Activated naive CD4-positive, alpha-beta T cell treated with anti-CD3 and anti-CD28 coated beads for 36 hours (primary cell): ENCODE data around the gene GPD1L. TPM values are rescaled to one million over a fixed set of nuclear protein-coding genes. Genes with fewer than 3 reads are reported as not detected.
"Not testable (repeated sequence)": the region's sequence is repeated elsewhere in the genome, so short reads cannot be mapped to it uniquely, and the experiment has no call there.

Source experiments
- CTCF ChIA-PET: fragments of 350-600 bp; sonication (Branson Sonifier 250); formaldehyde crosslinking; loops from one replicate; lab custom pipeline; 2021; ENCODE audit warnings: antibody characterized with exemption; lab: Charles Lee
- DNase-seq: peaks from one replicate; pipeline ENCODE4 v3.0.0-alpha.2; 2020
- H3K27ac Mint-ChIP-seq: one replicate; pipeline ENCODE4 v1.8.0; 2021; ENCODE audit warnings: mild to moderate bottlenecking, mixed read lengths
- H3K27me3 Mint-ChIP-seq: one replicate; pipeline ENCODE4 v1.8.0; 2021; ENCODE audit warnings: low read depth, mixed read lengths
- H3K36me3 Mint-ChIP-seq: one replicate; pipeline ENCODE4 v1.8.0; 2021; ENCODE audit warnings: low read depth, mixed read lengths
- H3K4me1 Mint-ChIP-seq: one replicate; pipeline ENCODE4 v1.8.0; 2021; ENCODE audit warnings: low read depth, mixed read lengths
- H3K4me3 Mint-ChIP-seq: one replicate; pipeline ENCODE4 v1.8.0; 2021; ENCODE audit warnings: mild to moderate bottlenecking, moderate library complexity, mixed read lengths
- H3K9me3 Mint-ChIP-seq: one replicate; pipeline ENCODE4 v1.8.0; 2021; ENCODE audit warnings: mixed read lengths
- intact Hi-C: fragments of 100-400 bp; cut with micrococcal nuclease; formaldehyde crosslinking; loops from one replicate; pipeline ENCODE4 v1.15.1; 2023
- total RNA-seq, 2 experiments: library from RNA; stranded (reverse); gene quantifications; one replicate each; pipeline ENCODE4 v1.2.3, GENCODE V29; 2021

The GPD1L gene
- total RNA-seq, 2 experiments from 2014 or later: 10.8 to 12.6 TPM

DNA sequence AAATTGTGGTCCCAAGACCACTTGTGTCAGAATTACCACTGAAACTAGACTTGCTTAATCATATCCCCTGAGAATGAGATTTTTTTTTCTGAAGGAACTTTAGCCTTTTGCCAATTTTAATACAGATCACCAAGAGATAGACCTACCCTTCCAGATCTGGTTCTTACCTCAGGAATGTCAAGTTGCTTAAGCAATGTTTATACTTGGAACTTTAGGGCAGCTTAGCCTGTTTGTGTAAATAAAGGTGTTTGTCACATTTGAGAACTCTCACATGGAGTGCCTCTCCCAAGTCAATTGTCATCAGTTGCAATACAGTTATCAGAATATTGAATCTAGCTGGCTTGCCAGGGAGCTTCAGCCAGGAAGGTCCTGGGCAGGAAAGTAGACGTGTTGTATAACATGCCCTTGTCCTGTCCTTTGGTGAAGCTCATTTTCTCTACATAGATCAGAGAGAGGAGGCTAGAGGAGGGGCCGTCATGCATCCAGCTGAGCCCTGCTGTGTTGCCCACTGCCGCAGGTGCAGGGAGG, 3.9 kb downstream of the GPD1L start:
- no peak overlapping the region for H3K4me3 Mint-ChIP-seq

DNA sequence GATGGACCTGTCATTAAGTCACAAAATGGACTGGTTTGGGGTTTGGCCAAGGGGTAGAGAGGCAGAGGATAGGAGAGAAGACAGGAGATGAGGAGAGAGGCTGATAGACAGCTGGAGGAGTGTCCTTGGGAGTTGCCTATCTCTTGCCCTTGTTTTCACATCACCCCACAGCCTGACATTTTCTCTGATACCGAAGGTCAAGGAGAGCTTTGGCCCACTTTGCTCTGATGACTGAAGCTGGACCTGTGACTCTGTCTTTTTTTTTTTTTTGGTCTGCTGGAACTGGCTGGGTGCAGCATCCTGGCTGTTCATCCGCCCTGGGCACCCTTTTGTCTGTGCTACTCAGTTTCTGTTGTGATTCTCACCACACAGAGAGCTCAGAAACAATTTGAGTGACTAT, 5.1 kb downstream of the GPD1L start:
- DNase-seq: no peak
- intact Hi-C loops: loop anchor here (10.0 kb wide), 3 partner anchors 353 to 897 kb away; no protein-coding TSS in a partner anchor
- no peak overlapping the region for H3K4me3 Mint-ChIP-seq
- CTCF ChIA-PET: interaction anchor here (0.6 kb wide), 1 partner anchor 33 kb away, joined by 3 read pairs; no protein-coding TSS in a partner anchor
- H3K36me3 Mint-ChIP-seq: peaks cover 5% of the 10 kb centered on the region
- H3K9me3 Mint-ChIP-seq: peaks cover 8% of the 10 kb centered on the region
- no peak overlapping the region for H3K27ac Mint-ChIP-seq
- peaks cover 60% of the 10 kb centered on the region for H3K4me1 Mint-ChIP-seq
- H3K27me3 Mint-ChIP-seq: no peaks in the 10 kb centered on the region

More for the DNA sequence above, 3.9 kb downstream of the GPD1L start:
- H3K4me1 Mint-ChIP-seq: peaks cover 59% of the 10 kb centered on the region
- DNase-seq: no peak
- CTCF ChIA-PET: no interaction called here
- intact Hi-C loops: loop anchor here (10.0 kb wide), 3 partner anchors 355 to 895 kb away; no protein-coding TSS in a partner anchor
- H3K9me3 Mint-ChIP-seq: peaks cover 8% of the 10 kb centered on the region
- no peak overlapping the region for H3K27ac Mint-ChIP-seq
- no peaks in the 10 kb centered on the region for H3K27me3 Mint-ChIP-seq
- H3K36me3 Mint-ChIP-seq: peaks cover 4% of the 10 kb centered on the region

DNA sequence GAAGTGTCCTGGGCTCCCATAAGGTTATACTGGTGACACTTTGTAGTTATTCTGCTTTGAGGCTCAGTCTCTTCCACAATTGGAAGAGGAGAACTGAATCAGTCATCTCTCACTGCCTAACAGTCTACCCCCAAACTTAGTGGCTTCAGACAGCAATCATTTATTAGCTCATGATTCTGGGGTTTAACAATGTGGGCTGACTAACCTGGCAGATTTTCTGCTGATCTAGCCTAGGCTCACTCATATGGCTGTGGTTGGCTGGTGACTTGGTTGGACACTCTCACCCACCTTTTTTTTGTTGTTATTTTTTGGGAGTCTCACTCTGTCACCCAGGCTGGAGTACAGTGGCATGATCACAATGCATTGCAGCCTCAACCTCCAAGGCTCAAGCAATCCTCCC, 7.1 kb downstream of the GPD1L start:
- no peak for DNase-seq
- Mint-ChIP-seq H3K4me3 (no peak overlapping the region), H3K4me1 (peaks cover 59% of the 10 kb centered on the region), H3K9me3 (peaks cover 8% of the 10 kb centered on the region), H3K27me3 (no peaks in the 10 kb centered on the region), H3K27ac (no peak overlapping the region), H3K36me3 (peaks cover 5% of the 10 kb centered on the region)
- CTCF ChIA-PET: interaction anchor here (0.8 to 1.3 kb wide), 3 partner anchors 91 to 582 kb away, joined by 3 read pairs; no protein-coding TSS in a partner anchor
- intact Hi-C loops: loop anchor here (10.0 kb wide), 3 partner anchors 351 to 899 kb away; no protein-coding TSS in a partner anchor

DNA sequence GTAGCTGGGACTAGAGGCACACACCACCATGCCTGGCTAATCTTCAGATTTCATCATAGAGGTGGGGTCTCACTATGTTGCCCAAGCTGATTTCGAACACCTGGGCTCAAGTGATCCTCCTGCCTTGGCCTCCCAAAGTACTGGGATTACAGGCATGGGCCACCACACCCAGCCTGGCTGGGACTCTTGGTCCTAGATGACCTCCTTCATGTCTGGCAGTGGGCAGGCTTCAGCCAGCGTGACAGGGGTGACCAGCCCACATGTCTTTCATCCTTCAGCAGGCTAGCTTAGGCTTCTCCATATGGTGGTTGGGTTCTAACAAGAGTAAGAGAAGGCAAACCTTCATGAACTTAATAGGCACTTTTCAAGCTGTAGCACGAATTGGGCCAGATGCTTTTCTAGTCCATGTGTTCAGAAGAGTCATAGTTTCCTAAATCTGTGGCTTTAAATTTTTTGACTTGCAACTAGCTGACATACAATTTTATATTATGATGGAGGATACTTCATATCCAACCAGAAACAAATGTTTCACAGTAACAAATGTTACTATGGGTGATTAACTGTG, 7.6 kb downstream of the GPD1L start:
- Mint-ChIP-seq H3K27ac (peak overlapping the region; percentile 84), H3K36me3 (peaks cover 5% of the 10 kb centered on the region), H3K9me3 (peaks cover 8% of the 10 kb centered on the region), H3K4me1 (peaks cover 63% of the 10 kb centered on the region), H3K4me3 (peak overlapping the region; percentile 80), H3K27me3 (no peaks in the 10 kb centered on the region)
- CTCF ChIA-PET: interaction anchor here (0.8 to 1.4 kb wide), 4 partner anchors 30 to 582 kb away, joined by 3 to 5 read pairs (median 3); no protein-coding TSS in a partner anchor
- intact Hi-C loops: loop anchor here (1.0 to 10.0 kb wide), 7 partner anchors 8 to 899 kb away; partner anchors contain the start of genes DYNC1LI1 and GPD1L
- no peak for DNase-seq

DNA sequence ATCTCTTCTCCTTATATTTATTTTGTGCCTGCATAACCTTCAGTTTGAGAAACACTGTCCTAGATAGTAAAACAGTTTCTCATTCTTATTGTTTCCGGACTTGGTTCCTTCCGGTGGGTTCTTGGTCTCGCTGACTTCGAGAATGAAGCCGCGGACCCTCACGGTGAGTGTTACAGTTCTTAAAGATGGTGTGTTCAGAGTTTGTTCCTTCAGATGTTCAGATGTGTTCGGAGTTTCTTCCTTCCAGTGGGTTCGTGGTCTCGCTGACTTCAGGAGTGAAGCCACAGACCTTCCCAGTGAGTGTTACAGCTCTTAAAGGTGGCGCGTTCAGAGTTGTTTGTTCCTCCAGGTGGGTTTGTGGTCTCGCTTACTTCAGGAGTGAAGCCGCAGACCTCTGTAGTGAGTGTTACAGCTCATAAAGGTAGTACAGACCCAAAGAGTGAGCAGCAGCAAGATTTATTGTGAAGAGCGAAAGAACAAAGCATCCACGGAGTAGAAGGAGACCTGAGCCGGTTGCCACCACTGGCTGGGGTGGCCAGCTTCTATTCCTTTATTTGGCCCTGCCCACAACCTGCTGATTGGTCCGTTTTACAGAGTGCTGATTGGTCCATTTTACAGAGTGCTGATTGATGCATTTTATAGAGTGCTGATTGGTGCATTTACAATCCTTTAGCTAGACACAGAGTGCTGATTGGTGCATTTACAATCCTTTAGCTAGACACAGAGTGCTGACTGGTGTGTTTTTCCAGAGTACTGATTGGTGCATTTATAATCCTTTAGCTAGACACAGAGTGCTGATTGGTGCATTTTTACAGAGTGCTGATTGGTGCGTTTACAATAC, 8.3 kb downstream of the GPD1L start:
- CTCF ChIA-PET: interaction anchor here (1.1 to 1.4 kb wide), 2 partner anchors 30 to 92 kb away, joined by 3 to 5 read pairs; no protein-coding TSS in a partner anchor
- Mint-ChIP-seq H3K27ac (peak overlapping the region; percentile 84), H3K4me3 (peak overlapping the region; percentile 80), H3K4me1 (peaks cover 70% of the 10 kb centered on the region)
- not testable (repeated sequence) for H3K27me3 Mint-ChIP-seq, H3K36me3 Mint-ChIP-seq, H3K9me3 Mint-ChIP-seq
- intact Hi-C loops: loop anchor here (1.0 to 10.0 kb wide), 7 partner anchors 8 to 900 kb away; partner anchors contain the start of genes DYNC1LI1 and GPD1L
- DNase-seq: peak; percentile 77

DNA sequence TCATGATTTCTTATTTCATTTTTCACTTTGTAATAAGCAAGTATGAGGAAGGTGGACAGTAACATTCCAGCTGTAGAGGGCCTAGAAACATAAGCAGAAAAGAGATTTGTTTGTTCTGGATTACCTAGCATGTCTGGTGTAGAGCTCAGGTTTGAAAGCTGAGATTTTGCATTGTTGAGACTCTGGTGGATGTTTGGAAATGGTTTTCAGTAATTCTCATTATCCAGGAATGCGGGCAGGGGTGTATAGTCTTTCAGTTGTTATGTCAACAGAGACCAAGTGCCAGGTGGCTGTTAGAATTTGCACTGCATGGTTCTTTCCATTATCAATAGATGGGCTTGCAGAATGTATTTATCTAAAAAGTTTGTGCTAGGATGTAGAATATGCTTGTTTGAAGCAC, 10.9 kb downstream of the GPD1L start:
- peaks cover 5% of the 10 kb centered on the region for H3K36me3 Mint-ChIP-seq
- intact Hi-C loops: loop anchor here (10.0 kb wide), 3 partner anchors 347 to 903 kb away; no protein-coding TSS in a partner anchor
- peaks cover 8% of the 10 kb centered on the region for H3K9me3 Mint-ChIP-seq
- H3K4me3 Mint-ChIP-seq: no peak overlapping the region
- H3K27me3 Mint-ChIP-seq: no peaks in the 10 kb centered on the region
- H3K27ac Mint-ChIP-seq: no peak overlapping the region
- no peak for DNase-seq
- peaks cover 61% of the 10 kb centered on the region for H3K4me1 Mint-ChIP-seq
- CTCF ChIA-PET: interaction anchor here (1.1 kb wide), 1 partner anchor 27 kb away, joined by 4 read pairs; no protein-coding TSS in a partner anchor

DNA sequence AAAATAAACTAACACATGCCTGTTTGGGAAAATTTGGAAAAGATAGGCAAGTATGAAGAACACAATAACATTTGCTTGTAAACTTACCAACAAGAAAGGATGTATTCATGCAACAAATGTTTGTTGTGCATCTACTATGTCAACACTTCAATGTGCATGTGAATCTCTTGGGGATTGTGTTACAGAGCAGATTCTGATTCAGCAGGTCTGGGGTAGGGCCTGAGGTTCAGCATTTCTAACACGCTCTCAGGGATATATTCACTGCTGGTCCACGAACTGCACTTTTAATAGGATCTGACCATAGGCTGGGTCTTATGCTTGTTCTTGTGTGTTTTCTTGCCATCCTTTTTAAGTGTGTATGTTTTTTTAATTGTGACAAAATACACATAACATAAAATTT, 11.8 kb downstream of the GPD1L start:
- intact Hi-C loops: loop anchor here (10.0 kb wide), 3 partner anchors 347 to 903 kb away; no protein-coding TSS in a partner anchor
- CTCF ChIA-PET: no interaction called here
- Mint-ChIP-seq H3K27ac (no peak overlapping the region), H3K36me3 (peaks cover 5% of the 10 kb centered on the region), H3K4me3 (no peak overlapping the region), H3K9me3 (peaks cover 8% of the 10 kb centered on the region), H3K27me3 (no peaks in the 10 kb centered on the region), H3K4me1 (peaks cover 57% of the 10 kb centered on the region)
- DNase-seq: no peak

DNA sequence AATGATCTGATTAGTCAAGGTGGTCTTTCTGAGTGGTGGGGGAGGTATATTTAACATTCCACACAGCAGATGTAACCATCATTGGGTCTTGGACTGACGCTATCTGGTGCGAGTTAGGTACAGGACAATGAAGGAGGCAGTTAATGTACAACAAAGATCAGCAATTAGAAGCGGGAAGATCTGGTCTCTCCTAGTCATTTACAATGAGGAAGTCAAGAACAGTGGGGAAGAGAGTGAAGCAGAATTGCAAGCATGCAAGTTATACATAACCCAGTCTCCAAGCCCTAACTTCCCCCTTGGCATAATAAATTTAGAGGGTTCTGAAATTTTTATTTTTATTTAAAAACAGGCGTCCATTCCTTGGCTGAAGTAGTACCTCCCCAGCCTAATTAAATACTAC, 14.1 kb downstream of the GPD1L start:
- no peaks in the 10 kb centered on the region for H3K36me3 Mint-ChIP-seq
- no peak overlapping the region for H3K4me3 Mint-ChIP-seq
- H3K27ac Mint-ChIP-seq: no peak overlapping the region
- H3K27me3 Mint-ChIP-seq: no peaks in the 10 kb centered on the region
- peaks cover 34% of the 10 kb centered on the region for H3K4me1 Mint-ChIP-seq
- DNase-seq: no peak
- CTCF ChIA-PET: no interaction called here
- intact Hi-C loops: no loop called here
- no peaks in the 10 kb centered on the region for H3K9me3 Mint-ChIP-seq

DNA sequence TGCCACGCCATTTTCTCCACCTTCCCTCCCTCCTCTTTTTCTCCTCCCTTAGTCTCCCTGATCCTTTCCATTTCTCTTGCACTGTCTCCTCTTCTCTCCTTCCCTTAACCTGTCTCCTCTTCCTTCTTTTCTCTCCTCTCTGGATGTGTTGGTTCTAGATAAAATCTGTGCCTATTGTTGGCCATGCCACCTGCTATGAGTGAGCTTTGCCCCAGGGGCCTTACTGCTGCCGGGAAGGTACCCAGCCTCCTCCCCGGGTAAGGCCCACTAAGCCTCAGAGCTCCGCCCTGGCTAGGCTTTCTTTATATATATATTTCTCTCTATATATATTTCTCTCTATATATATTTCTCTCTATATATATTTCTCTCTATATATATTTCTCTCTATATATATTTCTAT, 14.7 kb downstream of the GPD1L start:
- Mint-ChIP-seq H3K4me3 (no peak overlapping the region), H3K27me3 (no peaks in the 10 kb centered on the region), H3K27ac (no peak overlapping the region), H3K9me3 (no peaks in the 10 kb centered on the region), H3K36me3 (no peaks in the 10 kb centered on the region), H3K4me1 (peaks cover 32% of the 10 kb centered on the region)
- CTCF ChIA-PET: interaction anchor here (0.6 kb wide), 1 partner anchor 57 kb away, joined by 3 read pairs; no protein-coding TSS in a partner anchor
- intact Hi-C loops: no loop called here
- no peak for DNase-seq

DNA sequence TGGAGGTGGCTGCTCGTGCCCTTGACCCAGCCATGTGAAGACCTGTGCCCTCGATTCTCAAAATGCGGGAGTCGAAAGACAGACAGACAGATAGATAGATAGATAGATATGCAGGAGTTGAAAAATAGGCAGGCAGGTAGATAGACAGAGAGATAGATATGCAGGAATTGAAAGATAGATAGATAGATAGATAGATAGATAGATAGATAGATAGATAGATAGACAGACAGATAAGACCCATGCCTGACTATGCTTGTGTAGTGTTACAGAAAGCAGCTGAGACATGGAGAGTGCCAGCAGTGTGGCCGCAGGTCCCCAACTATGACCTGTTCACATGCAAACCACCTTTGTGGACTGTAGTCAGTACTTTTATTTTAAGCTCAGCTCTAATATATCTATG, 17.2 kb downstream of the GPD1L start:
- H3K27ac Mint-ChIP-seq: no peak overlapping the region
- H3K9me3 Mint-ChIP-seq: no peaks in the 10 kb centered on the region
- H3K4me3 Mint-ChIP-seq: no peak overlapping the region
- peaks cover 3% of the 10 kb centered on the region for H3K36me3 Mint-ChIP-seq
- H3K27me3 Mint-ChIP-seq: no peaks in the 10 kb centered on the region
- CTCF ChIA-PET: interaction anchor here (0.8 to 1.3 kb wide), 2 partner anchors 21 to 105 kb away, joined by 5 to 8 read pairs; no protein-coding TSS in a partner anchor
- intact Hi-C loops: no loop called here
- H3K4me1 Mint-ChIP-seq: peaks cover 18% of the 10 kb centered on the region
- no peak for DNase-seq

DNA sequence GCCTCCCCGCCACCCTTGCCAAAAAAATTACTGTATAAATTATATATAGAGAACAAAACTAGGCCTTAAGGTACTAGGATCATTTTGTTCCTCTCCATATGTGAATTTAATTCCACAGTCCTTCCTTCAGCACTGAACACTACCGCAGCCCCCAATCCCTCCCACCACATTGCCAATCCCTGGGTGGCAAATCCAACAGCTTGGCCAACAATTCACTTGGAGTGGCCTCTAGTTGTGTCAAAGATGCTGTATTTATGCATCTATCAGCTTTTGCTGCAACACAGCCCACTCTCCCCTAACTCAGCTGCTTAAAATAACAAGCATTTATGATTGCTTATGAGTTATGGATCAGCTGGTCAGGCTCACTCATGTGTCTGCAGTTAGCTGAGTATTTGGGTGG, 18.6 kb downstream of the GPD1L start:
- Mint-ChIP-seq H3K36me3 (peaks cover 4% of the 10 kb centered on the region), H3K4me1 (peaks cover 6% of the 10 kb centered on the region), H3K9me3 (no peaks in the 10 kb centered on the region), H3K27ac (no peak overlapping the region), H3K4me3 (no peak overlapping the region), H3K27me3 (no peaks in the 10 kb centered on the region)
- CTCF ChIA-PET: no interaction called here
- intact Hi-C loops: no loop called here
- no peak for DNase-seq
